HPDE6-E6E7 (cell line): Measurements from ENCODE around the gene PGS1.

Experiments
- DNase-seq: peaks from one replicate; pipeline ENCODE4 v3.0.0; 2011; ENCODE audit warnings: missing footprints; ENCODE audit errors: extremely low spot score

PGS1 gene

GRCh38 chr17:78408476-78409050 lies 30.1 kb downstream of the PGS1 start:
- no peak for DNase-seq

DNA sequence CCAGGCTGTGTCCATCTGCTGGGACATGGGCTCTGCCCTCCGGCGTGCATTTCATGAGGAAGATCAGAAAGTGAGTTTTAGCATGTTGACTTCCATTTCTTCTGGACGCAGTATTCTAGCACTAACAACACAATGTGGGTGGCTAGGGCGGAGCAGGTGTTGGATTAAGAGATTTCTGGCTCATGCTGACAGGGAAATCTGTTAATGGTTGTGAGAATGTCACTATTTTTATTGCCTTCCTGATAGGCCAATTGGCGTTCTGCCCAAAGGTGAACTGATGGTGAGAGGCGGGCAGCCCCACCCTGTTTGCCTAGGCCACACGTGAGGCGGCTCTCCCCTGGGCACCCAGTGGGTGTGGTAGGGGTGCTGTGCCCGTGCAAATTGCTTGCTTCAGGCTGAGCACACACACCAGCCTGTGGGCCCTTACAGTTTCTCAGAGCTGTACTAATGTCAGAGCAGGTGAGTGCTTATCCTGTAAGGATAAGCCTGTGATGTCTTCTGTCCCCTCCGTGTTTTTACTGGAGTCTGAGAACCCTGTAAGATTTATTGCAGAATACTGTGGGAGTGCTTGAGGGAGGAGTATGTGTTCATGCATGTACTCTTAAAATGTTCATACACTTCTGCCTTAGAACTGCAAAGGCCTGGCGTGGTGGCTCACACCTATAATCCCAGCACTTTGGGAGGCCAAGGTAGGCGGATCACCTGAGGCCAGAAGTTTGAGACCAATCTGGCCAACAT lies 30.9 kb downstream of the PGS1 start:
- no peak for DNase-seq

GRCh38 chr17:78411241-78411857 lies 32.9 kb downstream of the PGS1 start:
- DNase-seq, result no peak

GRCh38 chr17:78412403-78412802 lies 34.0 kb downstream of the PGS1 start:
- no peak for DNase-seq

- no peak for DNase-seq
Measured at GRCh38 chr17:78414178-78415162, 36.0 kb downstream of the PGS1 start.

DNA sequence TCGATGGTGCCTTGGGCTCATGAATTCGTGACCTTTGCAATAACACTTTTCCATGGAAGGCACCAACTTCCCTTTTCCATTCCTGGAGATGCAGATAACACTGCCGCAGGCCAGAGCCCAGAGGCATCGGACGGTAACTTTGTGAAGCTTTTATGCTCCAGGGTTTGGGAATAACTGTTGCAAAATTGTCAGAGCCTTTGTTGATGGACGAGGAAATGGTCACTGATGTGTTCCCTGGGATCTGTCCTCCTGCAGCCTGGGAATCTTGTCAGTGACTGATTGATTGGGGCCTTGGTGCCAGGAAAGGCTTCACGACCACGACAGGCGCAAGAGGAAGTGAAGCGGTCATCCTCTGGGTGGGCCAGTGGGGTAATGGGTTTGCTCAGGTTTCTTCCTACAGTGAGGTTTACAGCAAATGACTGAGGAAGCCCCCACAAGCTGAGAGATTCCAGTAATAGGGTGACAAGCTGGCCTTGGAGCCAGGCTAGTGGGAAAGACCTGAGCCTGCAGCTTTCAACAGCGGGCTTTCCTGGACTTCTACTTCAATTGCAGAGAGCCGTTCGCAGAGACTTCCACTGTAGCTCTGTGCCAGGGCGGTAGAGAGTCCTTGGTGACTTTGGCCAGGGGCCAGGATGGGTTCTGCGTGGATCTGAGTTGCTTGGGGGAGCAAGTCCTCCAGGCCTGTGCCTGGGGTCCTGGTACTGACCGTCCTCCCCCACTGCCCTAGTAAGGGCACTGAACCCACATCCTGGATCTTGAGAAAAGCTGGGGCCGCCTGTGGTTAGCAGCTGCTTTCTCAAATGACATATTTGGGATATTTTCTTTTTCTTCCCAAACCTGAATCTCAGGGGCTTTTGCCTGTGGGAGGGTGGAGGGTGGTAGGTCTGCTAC lies 37.6 kb downstream of the PGS1 start:
- DNase-seq, result no peak

DNA sequence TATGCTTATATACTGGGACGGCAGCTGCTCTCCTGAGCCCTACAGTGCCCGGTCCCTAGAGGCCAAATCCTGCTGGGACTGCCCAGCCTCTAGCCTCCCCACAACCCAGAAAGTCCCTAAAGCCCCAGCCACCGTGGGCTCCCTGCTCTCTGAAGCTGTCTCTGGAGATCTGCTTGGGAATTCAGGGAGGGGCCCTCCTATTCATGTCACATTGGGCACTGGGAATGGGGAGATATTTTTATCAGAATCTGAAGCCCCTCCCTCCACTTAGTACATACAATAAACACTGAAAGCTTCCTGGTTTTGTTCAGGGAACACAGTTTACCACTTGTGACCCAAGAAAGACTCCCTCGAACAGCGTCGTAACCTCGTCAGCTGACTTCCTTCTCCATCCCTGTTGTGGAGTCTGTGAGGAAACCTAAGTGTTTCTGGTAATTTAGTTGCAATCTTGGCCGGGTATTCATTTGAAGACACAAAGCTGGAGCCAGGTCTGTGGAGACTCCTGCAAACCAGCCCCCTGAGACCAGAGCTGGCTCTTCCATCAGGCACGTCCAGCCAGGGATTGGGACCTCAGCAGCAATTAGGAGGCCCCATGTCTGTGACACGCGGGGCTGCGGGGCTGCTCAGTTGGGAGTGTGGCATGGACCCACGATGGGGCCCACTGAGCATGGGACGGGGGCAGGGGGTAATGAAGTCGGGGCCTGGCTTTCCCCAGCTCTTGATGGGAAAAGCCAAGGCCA lies 38.5 kb downstream of the PGS1 start:
- DNase-seq, result no peak

DNA sequence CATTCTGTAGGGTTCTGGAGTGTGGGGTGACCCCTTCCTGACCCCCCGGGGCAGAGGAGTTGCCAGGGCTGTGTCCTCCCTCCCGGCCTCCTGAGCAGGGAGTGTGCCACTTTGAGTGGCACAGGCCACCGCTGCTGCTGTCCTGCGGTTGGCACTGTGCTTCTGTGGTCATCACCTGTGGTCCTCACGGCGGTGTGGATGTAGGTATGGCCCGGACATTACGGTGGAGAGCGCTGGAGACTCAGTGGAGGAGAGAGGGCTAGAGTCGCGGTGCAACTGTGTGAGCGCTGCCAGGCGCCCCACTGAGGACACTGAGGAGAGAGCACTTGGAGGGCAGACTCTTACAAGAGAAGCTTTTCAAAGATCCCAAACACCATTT lies 39.1 kb downstream of the PGS1 start:
- DNase-seq, result no peak

GRCh38 chr17:78418326-78419026 lies 40.0 kb downstream of the PGS1 start:
- no peak for DNase-seq

- DNase-seq, result no peak
Measured at GRCh38 chr17:78419970-78420815, 41.7 kb downstream of the PGS1 start.

GRCh38 chr17:78421084-78421533 lies 42.7 kb downstream of the PGS1 start:
- no peak for DNase-seq

- peak; percentile 75 for DNase-seq
Measured at GRCh38 chr17:78421534-78422266, 43.3 kb downstream of the PGS1 start.

DNA sequence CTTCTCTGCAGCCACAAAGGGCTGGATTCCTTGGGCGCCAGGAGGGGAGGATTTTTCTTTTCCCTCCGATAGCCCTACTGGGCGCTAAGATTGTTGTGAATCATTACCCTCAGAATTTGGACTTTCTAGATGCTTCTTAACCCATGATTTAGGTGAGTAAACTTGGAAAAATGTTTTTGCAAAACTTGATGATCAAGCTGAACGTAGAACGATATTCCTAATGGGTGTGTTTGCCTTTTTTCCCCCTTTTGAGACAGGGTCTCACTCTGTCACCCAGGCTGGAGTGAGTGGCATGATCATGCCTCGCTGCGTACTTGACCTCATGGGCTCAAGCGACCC lies 43.8 kb downstream of the PGS1 start:
- DNase-seq, result no peak

- no peak for DNase-seq
Measured at GRCh38 chr17:78422872-78423588, 44.6 kb downstream of the PGS1 start.

DNA sequence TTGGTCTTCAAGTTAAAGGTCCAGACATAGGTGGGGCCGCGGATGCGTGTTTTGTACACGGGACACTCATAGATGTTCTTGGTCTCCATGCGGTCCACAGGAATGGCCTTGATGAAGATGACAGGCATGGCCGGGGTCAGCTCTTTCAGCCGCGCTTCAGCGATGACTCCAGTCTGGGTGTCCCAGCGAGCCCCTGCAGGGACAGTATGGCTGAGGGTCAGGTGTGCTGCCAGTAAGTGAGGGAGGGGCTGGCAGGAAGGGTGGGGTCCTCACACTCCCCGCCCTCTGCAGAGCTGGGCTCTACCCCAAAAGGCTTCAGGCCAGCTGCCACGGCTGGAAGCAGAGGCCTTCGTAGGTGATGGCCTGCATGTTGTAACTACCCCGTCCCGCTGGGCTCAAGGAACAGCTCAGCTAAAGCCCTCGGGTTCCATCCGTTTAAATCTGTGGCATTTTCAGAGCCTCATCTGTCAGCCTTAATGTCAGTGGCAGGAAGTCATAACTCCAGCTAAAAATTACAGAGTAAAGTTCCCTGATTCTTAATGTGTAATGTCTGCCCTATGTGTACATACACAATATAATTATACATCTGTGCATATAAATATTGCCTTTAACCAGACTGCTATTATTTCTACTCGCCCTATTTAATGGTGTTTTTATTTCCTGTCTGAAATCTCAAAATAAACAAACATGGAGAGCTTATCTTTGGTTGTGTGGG lies 45.7 kb downstream of the PGS1 start:
- DNase-seq, result no peak

DNA sequence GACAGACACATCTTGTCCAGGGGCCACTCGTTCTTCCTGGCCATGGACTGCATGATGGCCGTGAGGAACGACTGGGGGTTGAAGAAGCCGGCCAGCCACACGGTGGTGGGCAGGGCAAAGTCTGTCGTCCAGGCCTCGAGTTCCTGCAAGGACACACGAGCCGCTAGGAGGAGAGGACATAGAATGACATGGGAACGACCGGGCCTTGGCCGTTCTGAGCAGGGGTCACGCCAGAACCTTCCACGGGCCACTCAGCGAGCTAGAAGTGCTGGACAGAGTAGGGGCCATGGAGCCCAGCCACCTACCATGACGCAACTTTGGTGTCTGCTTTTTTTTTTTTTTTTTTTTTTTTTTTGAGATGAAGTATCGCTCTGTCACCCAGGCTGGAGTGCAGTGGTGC lies 47.0 kb downstream of the PGS1 start:
- no peak for DNase-seq
